Right hindlimb (tissue), 1 donor: ENCODE data around the gene CACHD1.
"Not testable (repeated sequence)": the region's sequence is repeated elsewhere in the genome, so short reads cannot be mapped to it uniquely, and the experiment has no call there.

ENCODE experiments used
- DNase-seq: peaks from one replicate; pipeline ENCODE4 v3.0.0-alpha.2; 2018

The CACHD1 gene

DNA sequence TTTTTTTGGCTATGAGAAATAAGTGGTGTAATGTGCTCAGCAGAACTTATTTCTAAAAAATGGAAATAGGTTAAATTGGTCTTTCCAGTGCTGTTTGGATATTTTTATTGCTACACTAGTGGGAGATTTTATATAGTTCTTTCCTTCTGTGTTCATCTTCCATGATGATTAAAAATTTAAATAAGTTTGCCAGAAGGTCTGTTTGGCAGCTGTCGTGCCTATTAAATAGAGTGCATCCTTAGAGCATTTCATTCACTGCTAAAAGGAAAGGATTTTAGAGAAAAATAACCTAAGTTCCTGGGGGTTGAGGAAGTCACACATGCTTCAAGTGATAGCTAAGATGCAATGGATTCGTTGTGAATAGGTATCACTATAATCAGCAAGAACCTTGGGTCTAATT lies 245.3 kb downstream of the CACHD1 start:
- DNase-seq = no peak

DNA sequence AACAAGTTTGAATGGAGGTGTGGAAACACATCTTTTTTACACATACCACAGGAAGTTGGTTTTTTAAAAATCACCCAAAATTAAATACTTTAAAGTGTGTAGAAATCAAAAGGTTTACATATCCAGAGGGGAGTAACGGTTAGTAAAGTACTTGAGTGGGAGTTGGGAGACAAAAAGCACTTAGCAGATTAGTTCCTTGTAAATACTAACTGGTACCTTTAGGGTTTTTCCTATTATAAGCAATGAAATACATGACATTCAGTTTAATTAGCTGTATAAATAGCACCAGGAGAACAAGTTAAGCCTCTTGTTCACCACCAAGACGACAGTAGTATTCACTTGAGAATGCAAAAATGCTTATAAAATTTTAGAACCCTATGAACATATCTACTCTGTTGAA lies 251.2 kb downstream of the CACHD1 start:
- DNase-seq = no peak

DNA sequence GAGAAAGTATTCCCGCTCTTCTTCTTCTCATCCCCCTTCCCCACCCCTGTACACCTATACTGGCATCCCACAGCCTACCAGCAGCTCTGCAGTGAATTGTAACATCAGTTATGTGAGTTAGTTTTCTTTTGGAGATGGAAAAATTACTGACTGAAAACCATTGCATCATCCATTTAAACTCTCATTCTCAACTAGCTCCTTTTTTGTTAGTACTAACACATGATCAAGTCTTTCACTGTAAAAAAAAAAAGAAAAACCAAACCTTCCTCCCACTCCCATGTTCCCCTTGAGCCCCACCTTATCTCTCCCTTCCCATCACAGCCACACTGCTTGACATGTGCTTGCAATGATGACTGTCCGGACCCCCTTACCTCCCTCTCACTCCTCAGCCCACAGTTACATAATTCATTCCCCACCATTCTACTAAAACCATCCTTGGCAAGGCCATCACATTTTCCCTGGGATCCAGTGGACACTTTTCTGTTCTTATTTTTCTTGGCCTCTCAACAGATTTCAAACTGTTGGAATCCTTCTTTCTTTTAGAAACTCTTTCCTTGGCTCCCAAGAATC lies 251.7 kb downstream of the CACHD1 start:
- DNase-seq = no peak

DNA sequence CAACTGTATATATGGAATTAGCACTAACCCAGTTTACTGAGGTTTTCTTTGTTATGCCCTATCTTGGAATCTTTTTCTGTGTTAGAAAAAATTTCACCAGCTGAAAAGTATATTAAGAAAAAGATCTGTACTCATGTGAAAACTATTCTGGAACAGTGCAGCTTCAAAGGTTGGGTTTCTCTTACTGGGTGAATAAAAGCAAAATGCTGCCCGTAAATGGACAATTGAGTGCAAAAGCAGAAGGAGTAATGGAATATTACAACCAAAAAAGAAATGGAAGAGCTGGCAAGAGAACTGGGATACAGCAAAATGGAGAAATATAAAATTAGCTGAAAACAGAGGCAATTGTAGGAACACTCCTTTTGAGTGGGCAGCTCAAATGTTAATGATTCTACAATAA lies 257.9 kb downstream of the CACHD1 start:
- DNase-seq = no peak

DNA sequence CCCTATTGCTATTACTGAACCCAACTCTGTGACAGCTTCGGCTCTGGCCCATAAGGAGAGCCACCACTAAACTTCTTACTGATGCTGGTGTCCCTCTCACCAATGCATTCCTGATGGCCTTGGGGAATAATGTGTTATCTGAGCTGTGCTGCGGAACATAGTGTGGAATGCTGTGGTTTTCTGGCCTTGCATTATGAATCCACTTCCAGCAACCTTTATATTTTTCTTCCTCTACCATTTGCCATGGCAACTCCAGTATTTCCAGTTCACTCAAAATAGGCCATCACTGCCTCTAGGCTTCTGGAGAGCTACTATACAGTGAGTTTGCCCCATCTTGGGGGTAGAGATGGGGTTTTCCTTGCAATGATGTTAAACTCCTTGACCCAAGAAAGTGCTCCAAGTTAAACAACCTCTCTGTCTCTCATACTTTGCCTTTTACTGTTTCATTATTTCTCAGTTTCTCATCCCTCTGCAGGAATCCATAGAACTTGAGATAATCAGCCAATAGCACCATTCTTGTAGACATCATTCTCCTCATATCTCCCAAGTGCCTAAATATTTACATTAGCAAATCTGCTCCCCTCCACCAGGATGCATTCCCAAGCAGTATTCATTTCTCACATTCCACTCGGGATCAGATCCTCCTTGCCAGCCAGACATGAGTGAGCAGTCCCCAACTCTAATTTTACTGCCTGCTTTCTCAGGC lies 263.8 kb downstream of the CACHD1 start:
- no peak for DNase-seq

DNA sequence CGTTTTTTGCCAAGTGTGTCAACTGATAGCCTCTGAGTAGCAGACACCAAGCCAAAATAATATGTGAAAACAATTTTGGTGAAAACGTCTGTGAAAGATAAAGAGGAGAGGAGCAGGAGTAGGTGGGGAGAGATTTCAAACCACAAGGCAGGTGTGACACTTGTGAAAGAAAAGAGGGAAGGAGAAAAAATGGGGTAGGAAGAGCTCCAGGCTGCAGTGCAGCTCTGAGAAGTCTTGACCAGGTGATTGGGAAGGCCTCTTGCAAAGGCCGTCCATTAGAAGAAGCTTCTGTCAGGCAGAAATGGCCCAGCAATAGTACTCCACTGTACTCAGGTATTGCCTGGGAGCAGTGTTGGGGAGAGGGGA lies 264.3 kb downstream of the CACHD1 start:
- DNase-seq = no peak

DNA sequence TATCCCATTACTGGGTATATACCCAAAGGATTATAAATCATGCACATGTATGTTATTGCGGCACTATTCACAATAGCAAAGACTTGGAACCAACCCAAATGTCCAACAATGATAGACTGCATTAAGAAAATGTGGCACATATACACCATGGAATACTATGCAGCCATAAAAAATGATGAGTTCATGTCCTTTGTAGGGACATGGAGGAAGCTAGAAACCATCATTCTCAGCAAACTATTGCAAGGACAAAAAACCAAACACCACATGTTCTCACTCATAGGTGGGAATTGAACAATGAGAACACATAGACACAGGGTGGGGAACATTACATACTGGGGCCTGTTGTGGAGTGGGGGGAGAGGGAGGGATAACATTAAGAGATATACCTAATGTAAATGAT lies 270.8 kb downstream of the CACHD1 start:
- not testable (repeated sequence) for DNase-seq
